Activated T-cell treated with anti-CD3 and anti-CD28 coated beads for 4 hours (primary cell): Measurements from ENCODE around the gene TOP1.

Experiments
- DNase-seq: peaks from one replicate; pipeline ENCODE4 v3.0.0-alpha.2; 2020

TOP1 gene

GRCh38 chr20:41133709-41134361 lies 105.2 kb downstream of the TOP1 start:
- DNase-seq = peak; percentile 48

DNA sequence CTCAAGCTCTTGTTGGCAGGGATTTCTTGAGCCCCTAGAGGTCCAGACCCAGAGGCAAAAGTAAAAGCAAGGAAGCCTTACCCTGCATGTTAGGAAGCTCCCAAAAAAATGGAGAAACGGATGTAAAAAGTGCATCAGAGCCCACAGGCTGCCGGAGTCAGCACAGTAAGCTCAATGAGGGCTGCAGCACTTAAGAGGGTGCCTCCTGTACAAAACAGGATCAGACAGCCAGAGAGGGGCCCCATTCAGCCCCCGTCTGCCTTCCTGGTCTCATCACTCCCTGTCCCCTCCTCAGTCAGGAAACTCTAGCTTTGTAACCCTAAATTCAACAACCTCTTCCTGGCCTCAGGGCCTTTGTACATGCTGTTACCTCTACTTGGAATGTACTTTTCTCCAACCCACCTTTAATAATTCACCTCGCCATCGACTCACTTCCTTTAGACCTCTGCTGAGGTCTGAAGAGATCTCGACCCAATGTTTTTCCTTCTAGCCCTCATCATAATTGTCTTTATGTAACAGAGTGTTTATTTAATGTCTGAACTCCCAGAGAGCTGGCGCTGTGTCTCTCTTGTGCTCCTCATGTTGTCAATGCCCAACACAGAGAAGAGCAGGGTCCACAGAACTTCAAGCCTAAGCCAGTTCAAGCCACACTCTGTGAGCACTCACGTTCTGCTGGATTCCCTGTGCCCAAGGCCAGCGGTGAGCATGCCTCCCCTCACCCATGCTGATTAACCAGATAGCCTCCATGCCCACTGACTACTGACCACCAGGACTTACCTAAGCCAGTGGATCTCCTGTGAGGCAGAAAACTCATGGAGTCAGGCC lies 106.0 kb downstream of the TOP1 start:
- no peak for DNase-seq

GRCh38 chr20:41135187-41135887 lies 106.7 kb downstream of the TOP1 start:
- DNase-seq = peak; percentile 53

DNA sequence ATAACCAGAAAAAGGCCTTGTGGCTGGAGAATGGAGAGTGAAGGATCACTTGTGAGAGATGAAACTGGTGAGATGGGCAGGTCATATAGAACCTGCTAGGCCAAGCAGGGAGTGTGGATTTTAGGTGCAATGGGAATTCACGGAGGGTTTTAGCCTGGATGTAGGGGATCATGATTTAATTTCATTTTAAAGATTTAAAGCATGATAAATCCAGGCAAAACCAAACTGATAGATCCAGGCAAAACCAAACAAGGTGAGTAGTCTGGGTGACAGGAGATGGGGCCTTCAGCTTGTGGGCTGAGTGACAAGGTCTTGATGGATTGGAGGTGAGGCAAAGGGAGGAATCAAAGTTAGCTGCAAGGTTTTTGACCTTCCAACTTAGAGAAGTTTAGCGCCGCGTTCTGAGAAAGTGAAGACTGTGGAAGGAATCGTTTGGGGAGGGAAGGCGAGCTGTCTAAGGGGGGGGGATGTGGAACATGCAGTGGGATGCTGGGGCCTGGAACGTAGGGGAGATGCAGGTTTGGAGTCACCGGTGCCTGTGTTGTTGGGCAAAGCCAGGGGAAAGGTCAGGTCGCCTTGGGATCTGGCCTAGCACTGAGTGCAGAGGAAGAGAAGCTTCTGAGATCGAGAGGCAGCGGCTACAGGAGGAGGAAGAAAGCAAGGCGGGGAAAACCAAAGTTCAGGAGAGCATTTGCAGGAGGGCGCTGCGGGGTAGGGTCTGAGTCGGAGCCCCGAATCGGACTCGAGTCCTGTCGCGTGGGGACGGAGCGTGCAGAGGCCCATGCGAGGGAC lies 107.5 kb downstream of the TOP1 start:
- DNase-seq = no peak

- peak; percentile 78 for DNase-seq
Measured at GRCh38 chr20:41136680-41137613, 108.3 kb downstream of the TOP1 start, which contains the start of gene PLCG1. Gene PLCG1 (plus strand): TSS chr20:41137543. CDS start chr20:41137642, 99 bp downstream.

GRCh38 chr20:41137614-41138474 lies 109.2 kb downstream of the TOP1 start:
- DNase-seq = peak; percentile 25

DNA sequence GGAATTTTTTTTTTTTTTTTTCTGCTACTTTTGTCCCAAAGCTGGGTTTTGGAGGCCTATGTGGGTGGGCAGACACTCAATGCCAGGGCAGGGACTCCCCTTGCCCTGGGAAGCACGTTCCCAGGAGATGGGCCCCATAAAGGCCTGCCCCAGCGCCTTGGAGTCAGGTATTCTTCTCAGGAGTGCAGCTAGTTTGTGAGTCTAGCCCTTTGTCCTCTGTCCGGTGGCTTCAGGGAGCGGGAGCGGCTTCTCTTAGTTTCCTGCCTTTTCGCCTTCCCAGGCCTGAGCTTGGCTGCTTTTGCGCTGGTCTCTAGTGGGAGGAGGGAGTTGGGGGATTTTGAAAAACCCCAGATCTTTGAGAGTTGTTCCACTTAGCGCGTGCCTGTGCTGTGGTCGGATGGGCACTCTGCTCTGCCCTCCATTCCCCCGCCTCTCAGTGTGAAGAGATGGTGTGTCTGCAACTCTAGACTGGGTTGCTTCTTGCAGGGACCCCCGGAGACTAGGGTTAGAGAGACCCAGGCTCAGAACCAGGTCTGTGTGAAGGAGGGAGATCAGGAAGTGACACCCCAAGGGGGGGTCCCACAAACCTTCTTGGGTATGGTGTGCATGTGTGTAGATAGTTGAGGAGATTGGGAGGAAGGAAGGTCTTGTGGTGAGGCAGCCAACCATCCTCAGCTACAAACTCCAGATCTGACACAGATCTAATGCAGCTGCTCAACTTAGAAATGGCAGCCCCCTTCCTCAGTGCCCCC lies 110.0 kb downstream of the TOP1 start:
- no peak for DNase-seq

GRCh38 chr20:41139227-41140093 lies 110.8 kb downstream of the TOP1 start:
- peak; percentile 30 for DNase-seq

DNA sequence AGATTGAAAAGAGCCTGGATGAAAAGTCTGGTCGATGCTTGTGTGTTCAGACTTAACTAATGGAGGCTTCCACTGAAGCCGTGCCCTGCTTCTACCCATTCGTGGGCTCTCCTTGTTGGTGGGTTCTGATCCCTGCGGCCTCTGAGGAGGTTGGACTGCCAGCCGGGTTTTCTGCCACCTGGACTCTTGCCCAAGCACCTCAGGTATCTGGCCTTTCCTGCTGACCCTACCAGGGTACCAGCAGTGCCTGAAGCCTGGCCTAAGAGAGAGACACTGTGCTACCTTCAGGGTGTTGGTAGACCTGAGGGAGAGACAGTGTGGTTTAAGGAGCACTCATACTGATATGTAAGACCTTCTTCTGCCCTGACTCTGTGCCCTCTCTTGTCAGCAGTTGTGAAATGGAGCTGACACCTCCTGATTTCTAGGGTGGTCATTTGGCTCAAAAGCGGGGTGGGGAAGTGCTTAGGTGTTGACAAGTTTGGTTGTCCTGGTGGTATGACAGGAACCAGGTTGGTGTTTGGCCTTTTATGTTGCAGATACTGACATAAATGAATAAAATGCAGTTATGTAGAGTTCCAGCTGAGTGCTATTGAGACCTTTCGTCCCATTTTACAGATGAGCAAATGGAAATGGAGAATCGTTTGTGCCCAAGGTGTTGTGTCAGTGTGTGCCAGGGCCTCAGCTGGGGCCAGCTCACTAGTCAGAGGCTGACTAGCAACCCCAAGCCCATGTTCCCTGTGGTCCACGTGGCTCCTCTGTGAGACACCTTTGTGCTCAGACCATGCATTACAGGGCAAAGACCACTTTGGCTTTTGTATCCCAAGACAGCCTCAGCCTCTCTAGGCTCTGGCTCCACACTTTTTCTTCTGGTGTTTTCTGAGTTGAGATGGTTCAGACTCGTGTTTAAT lies 111.9 kb downstream of the TOP1 start:
- no peak for DNase-seq

GRCh38 chr20:41141153-41141815 lies 112.7 kb downstream of the TOP1 start:
- DNase-seq = peak; percentile 11

DNA sequence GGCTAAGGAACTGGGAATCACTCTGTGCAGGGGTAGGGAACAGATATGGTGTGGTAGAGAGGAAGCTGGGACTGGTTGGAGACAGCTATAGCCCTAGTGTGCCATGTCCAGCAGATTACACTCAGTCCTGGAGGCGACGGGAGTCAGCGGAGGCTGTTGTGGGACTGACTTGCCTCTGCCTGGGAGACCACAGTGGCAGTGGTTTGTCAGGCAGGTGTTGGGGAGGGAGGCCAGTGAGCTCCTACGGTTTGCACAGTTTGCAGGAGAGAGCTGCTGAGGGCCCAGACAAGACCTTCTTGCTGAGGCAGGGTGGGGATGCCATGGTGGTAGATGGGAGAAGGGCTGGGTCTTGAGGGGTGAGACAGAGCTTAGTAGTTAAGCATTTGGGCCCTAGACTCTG lies 113.6 kb downstream of the TOP1 start:
- no peak for DNase-seq

- no peak for DNase-seq
Measured at GRCh38 chr20:41142919-41143318, 114.3 kb downstream of the TOP1 start.

GRCh38 chr20:41143354-41143753 lies 114.7 kb downstream of the TOP1 start:
- no peak for DNase-seq

DNA sequence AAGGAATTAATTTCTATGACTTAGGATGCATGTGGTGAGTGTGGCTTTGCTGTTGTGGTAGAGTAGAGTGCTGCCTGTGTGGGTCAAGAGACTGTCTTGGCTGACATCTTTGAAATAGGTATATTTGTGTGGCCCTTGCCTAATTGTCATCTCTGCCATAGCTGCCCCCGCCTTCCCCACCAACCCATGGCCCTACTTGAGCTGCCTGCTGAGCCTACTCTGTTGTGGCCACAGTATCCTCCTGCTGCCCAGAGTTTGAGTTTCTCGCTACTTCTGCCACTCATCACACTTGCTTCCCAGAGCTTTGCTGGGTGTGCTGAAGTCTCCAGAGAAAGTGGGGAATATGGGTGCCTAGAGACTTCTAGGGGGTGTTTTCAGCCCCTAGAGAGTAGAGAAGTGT lies 116.7 kb downstream of the TOP1 start:
- DNase-seq = no peak

GRCh38 chr20:41145821-41146620 lies 117.4 kb downstream of the TOP1 start:
- DNase-seq = no peak

DNA sequence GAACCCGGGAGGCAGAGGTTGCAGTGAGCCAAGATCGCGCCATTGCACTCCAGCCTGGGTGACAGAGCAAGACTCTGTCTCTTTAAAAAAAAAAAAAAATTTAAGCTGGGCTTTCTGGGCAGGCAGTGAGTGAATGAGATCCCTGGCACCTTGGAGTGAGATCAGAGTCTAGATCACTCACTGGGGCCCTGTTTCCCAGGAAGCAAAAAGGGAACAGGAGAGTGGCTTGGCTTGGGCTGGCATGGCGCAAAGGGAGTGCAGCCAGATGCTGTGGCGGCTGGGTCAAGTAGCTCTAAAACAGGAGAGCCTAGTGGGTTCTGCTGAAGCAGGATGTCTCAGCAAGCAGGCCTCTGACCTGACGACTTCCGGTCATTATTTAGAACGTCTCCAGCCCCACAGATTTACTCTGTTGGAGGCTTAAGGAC lies 119.2 kb downstream of the TOP1 start:
- no peak for DNase-seq
